Gastroesophageal sphincter (tissue), 3 donors: ENCODE results near the gene DYRK2.

Experiments
- CTCF ChIP-seq, 4 experiments: fragments of 200-600 bp in 2 of 4; fragments of 450-650 bp in 2 of 4; sonication (generic) in 1 of 4; IDR thresholded peaks; one replicate each; pipeline ENCODE4 v1.5.1; 2017 to 2019; ENCODE audit warnings: antibody characterized with exemption in 4 of 4, mild to moderate bottlenecking in 2 of 4, moderate library complexity in 2 of 4
- POLR2A ChIP-seq, 2 donors: fragments of 450-650 bp; IDR thresholded peaks; one replicate each; pipeline ENCODE4 v1.6.1; 2017; ENCODE audit warnings: antibody characterized with exemption in 2 of 2, mild to moderate bottlenecking in 2 of 2, moderate library complexity in 1 of 2
- POLR2AphosphoS5 ChIP-seq: sonication (generic); formaldehyde crosslinking; IDR thresholded peaks from one replicate; pipeline ENCODE4 v1.6.1; 2017; ENCODE audit warnings: antibody characterized with exemption

- TF ChIP-seq CTCF (IDR thresholded peaks at IDR 0.05) (no peak), POLR2A (IDR thresholded peaks at IDR 0.05) (no peak), POLR2AphosphoS5 (no peak)
Measured at GRCh38 chr12:67613040-67613439, 35.5 kb upstream of the DYRK2 start.
